ENCODE data around the gene CHCHD3. TPM values are rescaled to one million over a fixed set of nuclear protein-coding genes. Genes with fewer than 3 reads are reported as not detected.

The CHCHD3 gene
- total RNA-seq, 6 experiments from 2014 or later, result 51.3 to 70.0 (median 65.7) TPM

DNA sequence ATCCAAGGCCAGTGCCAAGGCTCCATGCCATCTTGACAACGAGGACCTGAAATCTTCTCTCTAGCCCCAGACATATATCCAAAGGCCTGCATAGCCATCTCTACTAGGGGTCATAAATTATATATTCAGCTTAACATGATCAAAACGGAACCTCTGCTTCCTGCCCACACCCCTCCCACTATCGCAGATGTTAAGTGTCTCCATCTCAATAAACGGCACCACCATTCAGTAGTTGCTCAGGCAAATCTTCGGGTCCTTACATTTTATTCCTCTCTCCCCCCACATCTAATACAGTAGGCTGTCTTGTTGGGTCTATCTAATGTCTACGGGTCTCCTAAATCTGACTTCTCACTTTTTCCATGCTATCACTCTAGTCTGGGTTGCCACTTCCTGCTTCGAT is 304.5 kb downstream of the CHCHD3 start:
- no peaks in the 10 kb centered on the region for H3K9me3 Mint-ChIP-seq

DNA sequence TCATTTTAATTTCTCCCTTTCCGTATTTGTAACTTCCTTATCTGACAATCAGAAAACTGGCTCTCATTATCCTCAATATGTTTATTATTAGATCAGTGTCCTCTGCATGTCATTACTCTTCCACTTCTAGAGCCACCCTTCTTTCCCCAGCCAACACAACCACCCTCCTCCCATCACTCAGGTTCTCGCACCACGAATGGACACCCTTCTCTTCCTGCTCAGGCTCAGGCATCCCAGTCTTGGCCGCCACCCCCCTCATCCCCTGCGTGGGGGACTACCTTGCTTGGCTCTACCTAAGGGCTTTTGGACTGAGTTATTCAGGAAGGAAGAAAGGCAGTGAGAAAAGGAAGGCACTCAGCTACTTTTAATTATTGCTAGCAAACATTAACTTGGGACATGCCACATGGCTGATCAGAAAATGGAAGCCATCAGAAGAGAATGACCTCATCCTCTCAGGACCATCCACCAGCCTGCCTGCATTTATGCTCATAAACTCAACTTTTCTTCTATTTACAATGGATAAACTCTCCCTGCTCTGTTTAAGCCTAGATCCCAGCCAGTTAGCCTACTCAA is 305.8 kb downstream of the CHCHD3 start:
- Mint-ChIP-seq H3K27me3 (ENCODE audit: insufficient read depth) (peaks cover 11% of the 10 kb centered on the region), H3K27ac (no peak overlapping the region), H3K4me1 (ENCODE audit: low read depth) (peaks cover 12% of the 10 kb centered on the region), H3K36me3 (ENCODE audit: low read depth) (peaks cover 10% of the 10 kb centered on the region; the same call in 1 of the 2 replicates), H3K4me3 (no peak overlapping the region), H3K9me3 (no peaks in the 10 kb centered on the region)
- DNase-seq, result no peak
- TF ChIP-seq, protein P1, sequence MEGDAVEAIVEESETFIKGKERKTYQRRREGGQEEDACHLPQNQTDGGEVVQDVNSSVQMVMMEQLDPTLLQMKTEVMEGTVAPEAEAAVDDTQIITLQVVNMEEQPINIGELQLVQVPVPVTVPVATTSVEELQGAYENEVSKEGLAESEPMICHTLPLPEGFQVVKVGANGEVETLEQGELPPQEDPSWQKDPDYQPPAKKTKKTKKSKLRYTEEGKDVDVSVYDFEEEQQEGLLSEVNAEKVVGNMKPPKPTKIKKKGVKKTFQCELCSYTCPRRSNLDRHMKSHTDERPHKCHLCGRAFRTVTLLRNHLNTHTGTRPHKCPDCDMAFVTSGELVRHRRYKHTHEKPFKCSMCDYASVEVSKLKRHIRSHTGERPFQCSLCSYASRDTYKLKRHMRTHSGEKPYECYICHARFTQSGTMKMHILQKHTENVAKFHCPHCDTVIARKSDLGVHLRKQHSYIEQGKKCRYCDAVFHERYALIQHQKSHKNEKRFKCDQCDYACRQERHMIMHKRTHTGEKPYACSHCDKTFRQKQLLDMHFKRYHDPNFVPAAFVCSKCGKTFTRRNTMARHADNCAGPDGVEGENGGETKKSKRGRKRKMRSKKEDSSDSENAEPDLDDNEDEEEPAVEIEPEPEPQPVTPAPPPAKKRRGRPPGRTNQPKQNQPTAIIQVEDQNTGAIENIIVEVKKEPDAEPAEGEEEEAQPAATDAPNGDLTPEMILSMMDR (IDR thresholded peaks at IDR 0.05), result no peak

More for the DNA sequence above, 304.5 kb downstream of the CHCHD3 start:
- Mint-ChIP-seq H3K27ac (no peak overlapping the region), H3K4me1 (ENCODE audit: low read depth) (peaks cover 21% of the 10 kb centered on the region), H3K4me3 (no peak overlapping the region), H3K27me3 (ENCODE audit: insufficient read depth) (peaks cover 9% of the 10 kb centered on the region), H3K36me3 (ENCODE audit: low read depth) (peaks cover 10% of the 10 kb centered on the region; the same call in 1 of the 2 replicates)
- TF ChIP-seq, protein P1 (IDR thresholded peaks at IDR 0.05), result no peak
- no peak for DNase-seq

DNA sequence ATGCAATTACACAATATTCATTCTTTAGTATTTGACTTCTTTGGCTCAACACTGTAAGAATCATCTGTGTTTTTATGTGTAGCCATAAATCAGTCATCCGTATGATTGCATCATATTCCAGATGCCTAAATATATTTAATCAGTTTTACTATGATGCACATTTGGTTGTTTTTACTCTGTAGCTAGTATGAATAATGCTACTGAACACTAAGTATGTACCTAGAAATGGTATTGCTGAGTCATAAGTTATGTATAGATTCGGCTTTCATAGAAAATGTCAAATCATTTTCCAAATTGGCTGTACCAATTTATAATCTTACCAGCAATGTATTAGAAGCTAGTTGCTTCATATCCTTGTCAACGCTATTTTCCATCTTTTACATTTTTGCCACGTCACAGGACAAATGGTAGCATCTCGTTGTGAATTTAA is 308.3 kb downstream of the CHCHD3 start:
- peaks cover 12% of the 10 kb centered on the region for H3K4me1 Mint-ChIP-seq (ENCODE audit: low read depth)
- H3K4me3 Mint-ChIP-seq, result no peak overlapping the region
- no peak overlapping the region for H3K27ac Mint-ChIP-seq
- peaks cover 17% of the 10 kb centered on the region for H3K9me3 Mint-ChIP-seq
- TF ChIP-seq, protein P1 (IDR thresholded peaks at IDR 0.05), result no peak
- H3K27me3 Mint-ChIP-seq (ENCODE audit: insufficient read depth), result peaks cover 12% of the 10 kb centered on the region
- H3K36me3 Mint-ChIP-seq (ENCODE audit: low read depth), result peaks cover under 1% of the 10 kb centered on the region; the same call in 1 of the 2 replicates
- peak; percentile 55 for DNase-seq

DNA sequence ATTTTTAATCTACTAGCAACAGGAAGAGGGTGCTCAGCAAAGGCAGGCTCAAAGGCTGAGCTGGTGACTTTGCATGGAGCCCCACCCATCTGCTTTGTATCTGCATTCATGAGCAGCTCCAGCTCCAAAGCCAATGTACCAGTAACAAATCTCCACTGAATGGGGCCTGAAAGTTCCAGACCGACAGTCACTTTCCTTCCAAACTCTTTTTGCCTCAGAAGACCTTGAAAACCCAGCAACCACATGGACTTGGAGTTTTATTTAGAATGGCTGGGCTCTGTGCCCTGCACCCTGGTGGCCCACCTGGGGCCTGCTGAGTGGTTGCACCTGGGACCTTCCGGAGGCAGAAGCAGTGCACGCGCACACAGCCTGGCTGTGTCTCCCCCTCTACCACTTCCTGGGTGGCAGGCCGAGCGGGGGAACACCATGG is 310.6 kb downstream of the CHCHD3 start:
- peaks cover 17% of the 10 kb centered on the region for H3K9me3 Mint-ChIP-seq
- TF ChIP-seq, protein P1 (IDR thresholded peaks at IDR 0.05), result no peak
- no peaks in the 10 kb centered on the region; the same call in 1 of the 2 replicates for H3K36me3 Mint-ChIP-seq (ENCODE audit: low read depth)
- H3K27ac Mint-ChIP-seq, result no peak overlapping the region
- H3K4me3 Mint-ChIP-seq, result no peak overlapping the region
- no peak for DNase-seq
- peaks cover 12% of the 10 kb centered on the region for H3K4me1 Mint-ChIP-seq (ENCODE audit: low read depth)
- H3K27me3 Mint-ChIP-seq (ENCODE audit: insufficient read depth), result peaks cover 20% of the 10 kb centered on the region

DNA sequence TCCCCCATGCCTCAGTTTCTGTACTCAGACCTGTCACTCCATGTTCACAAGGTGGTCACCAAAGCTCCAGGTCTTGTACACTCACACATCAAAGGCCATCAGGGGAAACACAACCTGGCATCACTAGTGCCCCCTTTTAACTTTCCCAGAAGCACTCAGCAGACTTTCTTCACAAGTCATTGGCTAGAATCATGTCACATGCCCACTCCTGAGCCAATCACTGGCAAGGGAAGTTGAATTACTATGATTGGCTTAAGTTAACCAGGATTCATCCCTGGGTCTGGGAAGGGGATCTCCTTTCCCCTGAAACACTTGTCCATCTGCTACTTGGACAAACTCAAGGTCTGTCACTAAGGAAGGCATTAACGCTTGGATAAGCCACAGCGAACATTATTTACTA is 311.8 kb downstream of the CHCHD3 start:
- Mint-ChIP-seq H3K9me3 (peaks cover 17% of the 10 kb centered on the region), H3K36me3 (ENCODE audit: low read depth) (no peaks in the 10 kb centered on the region; the same call in 1 of the 2 replicates), H3K4me3 (no peak overlapping the region), H3K27me3 (ENCODE audit: insufficient read depth) (peaks cover 20% of the 10 kb centered on the region), H3K4me1 (ENCODE audit: low read depth) (peaks cover 12% of the 10 kb centered on the region), H3K27ac (no peak overlapping the region)
- DNase-seq, result no peak
- TF ChIP-seq, protein P1 (IDR thresholded peaks at IDR 0.05), result no peak

Measured in HFFc6 (cell line).